K562 (cell line): ENCODE data around the gene EFCAB12. TPM values are rescaled to one million over a fixed set of nuclear protein-coding genes. Genes with fewer than 3 reads are reported as not detected.

Experiments used
- EP400 ChIP-seq: fragments of 450-650 bp; IDR thresholded peaks from 2 replicates; pipeline ENCODE4 v1.6.1; 2017; ENCODE audit warnings: antibody characterized with exemption, mild to moderate bottlenecking, moderate library complexity
- FOSL1 ChIP-seq: fragments of 200-800 bp; sonication (Bioruptor generic); conservative IDR thresholded peaks from 2 replicates; pipeline ENCODE4 v1.6.1; 2016; ENCODE audit warnings: missing genetic modification characterization, missing compliant biosample characterization
- HNRNPH1 ChIP-seq: fragments of 200-400 bp; formaldehyde crosslinking; optimal IDR thresholded peaks from 2 replicates; pipeline ENCODE3; 2017; ENCODE audit warnings: low read depth, mild to moderate bottlenecking, low read length, moderate library complexity
- KLF16 ChIP-seq: IDR thresholded peaks from 2 replicates; pipeline ENCODE4 v1.6.1; 2016; ENCODE audit warnings: antibody characterized with exemption
- RUNX1 ChIP-seq: sonication (generic); IDR thresholded peaks from 2 replicates; pipeline ENCODE4 v1.6.1; 2016; ENCODE audit warnings: antibody characterized with exemption, low read depth
- SNRNP70 ChIP-seq: fragments of 200-400 bp; formaldehyde crosslinking; optimal IDR thresholded peaks from 2 replicates; pipeline ENCODE3; 2017; ENCODE audit warnings: low read depth, low read length
- SRSF3 ChIP-seq: fragments of 200-400 bp; formaldehyde crosslinking; IDR thresholded peaks from 2 replicates; pipeline ENCODE4 v1.6.1; 2016; ENCODE audit warnings: mild to moderate bottlenecking, low read length, moderate library complexity; ENCODE audit not compliant: insufficient read depth
- SRSF7 ChIP-seq: fragments of 200-400 bp; formaldehyde crosslinking; optimal IDR thresholded peaks from 2 replicates; pipeline ENCODE3; 2017; ENCODE audit warnings: mild to moderate bottlenecking, low read depth, low read length
- TCFL5 ChIP-seq: fragments of 250-450 bp; sonication (Bioruptor Pico); conservative IDR thresholded peaks from 2 replicates; pipeline ENCODE4 v1.6.1; 2021; ENCODE audit warnings: mild to moderate bottlenecking, moderate library complexity, matching md5 sums
- TOE1 ChIP-seq, 2 experiments: fragments of 450-650 bp in 1 of 2; sonication (generic) in 1 of 2; formaldehyde crosslinking in 1 of 2; IDR thresholded peaks; 2 replicates each; pipeline versions ENCODE4 v1.7.1 to v1.8.0; 2016 to 2022; ENCODE audit warnings: borderline replicate concordance in 2 of 2, mild to moderate bottlenecking in 2 of 2, antibody characterized with exemption in 1 of 2, inconsistent platforms in 1 of 2, low read depth in 1 of 2, missing genetic modification reagents in 1 of 2, moderate library complexity in 1 of 2
- YBX1 ChIP-seq: fragments of 450-650 bp; IDR thresholded peaks from 2 replicates; pipeline ENCODE4 v1.7.1; 2016; ENCODE audit warnings: mild to moderate bottlenecking
- ZNF239 ChIP-seq: fragments of 250-450 bp; sonication (Bioruptor Pico); IDR thresholded peaks from 2 replicates; pipeline ENCODE4 v1.4.0; 2020; ENCODE audit warnings: mild to moderate bottlenecking
- ZNF324 ChIP-seq: fragments of 250-450 bp; sonication (Bioruptor Pico); IDR thresholded peaks from 2 replicates; pipeline ENCODE4 v1.4.0; 2020; ENCODE audit warnings: mild to moderate bottlenecking
- ZNF431 ChIP-seq: sonication (generic); formaldehyde crosslinking; IDR thresholded peaks from 2 replicates; pipeline ENCODE4 v1.8.0; 2022; ENCODE audit warnings: mild to moderate bottlenecking, missing genetic modification reagents
- ZNF696 ChIP-seq: fragments of 250-450 bp; sonication (Bioruptor Pico); conservative IDR thresholded peaks from 2 replicates; pipeline ENCODE4 v1.4.0; 2020; ENCODE audit warnings: mild to moderate bottlenecking, moderate library complexity
- ZNF740 ChIP-seq, 3 experiments: fragments of 200-800 bp in 1 of 3; sonication (Bioruptor generic) in 1 of 3; sonication (generic) in 1 of 3; formaldehyde crosslinking in 1 of 3; IDR thresholded peaks; 2 replicates each; pipeline versions ENCODE4 v1.6.1 to v1.8.0; 2016 to 2022; ENCODE audit warnings: mild to moderate bottlenecking in 2 of 3, missing compliant biosample characterization in 2 of 3, missing genetic modification characterization in 2 of 3, missing genetic modification reagents in 1 of 3
- polyA plus RNA-seq, 8 experiments: library from polyadenylated mRNA; depleted of rRNA in 4 of 8; stranded (reverse) in 5 of 8; unstranded in 3 of 8; fragments of >200 nt; fragmentation: Nextera tagmentation in 2 of 8; fragmentation: Illumina TruSeq in 1 of 8; extraction: Ambion mirVana in 2 of 8; extraction: Trizol in 1 of 8; gene quantifications; 2 replicates each; pipeline versions ENCODE4 v1.2.1 to v1.2.3, GENCODE V29; 2011 to 2014; ENCODE audit warnings: inconsistent platforms in 1 of 8, missing spikeins in 1 of 8
- total RNA-seq, 7 experiments: library from RNA; depleted of rRNA in 6 of 7; stranded (reverse); fragments of >200 nt in 6 of 7; fragmentation: Illumina TruSeq in 2 of 7; extraction: Trizol in 2 of 7; gene quantifications; 2 replicates each; pipeline versions ENCODE4 v1.2.1 to v1.2.3, GENCODE V29; 2011 to 2021; ENCODE audit warnings: low replicate concordance in 1 of 7
- TF ChIP-seq, protein P1 (sequence below), 2 experiments: IDR thresholded peaks in 1 of 2; conservative IDR thresholded peaks in 1 of 2; 2 replicates each; pipeline ENCODE4 v1.6.1; 2016; ENCODE audit warnings: low read depth in 2 of 2, mild to moderate bottlenecking in 1 of 2, missing compliant biosample characterization in 1 of 2, missing genetic modification characterization in 1 of 2, moderate library complexity in 1 of 2
- TF ChIP-seq, protein P2 (sequence below): sonication (generic); formaldehyde crosslinking; IDR thresholded peaks from 2 replicates; pipeline ENCODE4 v1.8.1; 2023; ENCODE audit warnings: missing genetic modification reagents, mild to moderate bottlenecking, borderline replicate concordance

Gene EFCAB12
- total and polyA plus RNA-seq, 9 of the 15 experiments (the other 6 are each of a cell fraction or from before 2014, with no cell fraction given): 0.08 to 0.95 (median 0.56) TPM; not detected in 1

DNA sequence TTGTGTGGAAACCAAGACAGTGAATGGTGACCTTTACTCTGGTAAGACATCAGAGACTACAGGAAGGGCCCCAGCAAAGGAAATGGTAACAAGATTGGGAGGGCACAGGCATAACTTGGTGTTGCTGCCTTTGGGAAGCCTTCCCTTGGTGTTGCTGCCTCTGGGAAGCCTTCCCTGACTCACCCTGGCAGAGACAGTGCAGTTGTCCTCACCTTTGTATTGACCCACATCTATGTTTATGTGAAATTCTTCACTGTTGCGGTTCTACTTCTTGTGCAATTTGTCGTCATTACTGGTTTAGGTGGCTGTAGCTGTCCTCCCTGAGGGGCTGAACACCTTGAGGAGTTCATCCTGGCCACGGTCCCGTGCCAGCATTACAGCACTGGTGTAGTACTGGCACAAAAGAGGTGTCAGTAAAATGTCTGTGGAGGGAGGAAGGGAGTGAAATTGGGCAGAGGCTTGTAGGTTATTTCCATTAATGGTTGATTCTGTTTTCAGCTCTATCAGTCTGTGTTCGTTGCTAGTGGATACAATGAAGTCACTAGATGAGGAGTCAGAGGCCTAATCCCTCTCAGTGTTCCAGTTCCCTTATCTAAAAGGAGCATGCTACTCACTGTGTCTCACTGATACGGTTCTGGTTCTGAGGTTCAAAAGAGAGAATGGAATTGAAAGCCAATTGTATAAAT, 33.2 kb upstream of the EFCAB12 start (continued):
- TF ChIP-seq ZNF239 (CRISPR knock-in tag): no peak
- peak; percentile 84 for TF ChIP-seq FOSL1
- TF ChIP-seq TOE1 (IDR thresholded peaks at IDR 0.05; ENCODE audit: borderline replicate concordance): no peak
- no peak for TF ChIP-seq TOE1 (CRISPR knock-in tag; IDR thresholded peaks at IDR 0.05; ENCODE audit: borderline replicate concordance, low read depth)
- no peak for TF ChIP-seq YBX1
- TF ChIP-seq ZNF696 (CRISPR knock-in tag): no peak
- TF ChIP-seq EP400: no peak
- no peak for TF ChIP-seq HNRNPH1
- TF ChIP-seq, protein P1, sequence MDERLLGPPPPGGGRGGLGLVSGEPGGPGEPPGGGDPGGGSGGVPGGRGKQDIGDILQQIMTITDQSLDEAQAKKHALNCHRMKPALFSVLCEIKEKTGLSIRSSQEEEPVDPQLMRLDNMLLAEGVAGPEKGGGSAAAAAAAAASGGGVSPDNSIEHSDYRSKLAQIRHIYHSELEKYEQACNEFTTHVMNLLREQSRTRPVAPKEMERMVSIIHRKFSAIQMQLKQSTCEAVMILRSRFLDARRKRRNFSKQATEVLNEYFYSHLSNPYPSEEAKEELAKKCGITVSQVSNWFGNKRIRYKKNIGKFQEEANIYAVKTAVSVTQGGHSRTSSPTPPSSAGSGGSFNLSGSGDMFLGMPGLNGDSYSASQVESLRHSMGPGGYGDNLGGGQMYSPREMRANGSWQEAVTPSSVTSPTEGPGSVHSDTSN (CRISPR knock-in tag; IDR thresholded peaks at IDR 0.05; ENCODE audit: low read depth): no peak
- TF ChIP-seq, protein P1 (tag; conservative IDR thresholded peaks at IDR 0.05; ENCODE audit: low read depth): peak; percentile 48; the same call in 1 of the 2 replicates
- no peak for TF ChIP-seq SNRNP70
- TF ChIP-seq ZNF324 (CRISPR knock-in tag): no peak
- no peak for TF ChIP-seq RUNX1
- no peak for TF ChIP-seq ZNF740 (CRISPR knock-in tag; IDR thresholded peaks at IDR 0.05)
- no peak for TF ChIP-seq ZNF740 (tag; IDR thresholded peaks at IDR 0.05)
- no peak for TF ChIP-seq SRSF7
- no peak for TF ChIP-seq TCFL5
- peak; percentile 91 for TF ChIP-seq KLF16
- TF ChIP-seq ZNF431 (CRISPR knock-in tag): no peak
- TF ChIP-seq SRSF3: no peak
- TF ChIP-seq, protein P2, sequence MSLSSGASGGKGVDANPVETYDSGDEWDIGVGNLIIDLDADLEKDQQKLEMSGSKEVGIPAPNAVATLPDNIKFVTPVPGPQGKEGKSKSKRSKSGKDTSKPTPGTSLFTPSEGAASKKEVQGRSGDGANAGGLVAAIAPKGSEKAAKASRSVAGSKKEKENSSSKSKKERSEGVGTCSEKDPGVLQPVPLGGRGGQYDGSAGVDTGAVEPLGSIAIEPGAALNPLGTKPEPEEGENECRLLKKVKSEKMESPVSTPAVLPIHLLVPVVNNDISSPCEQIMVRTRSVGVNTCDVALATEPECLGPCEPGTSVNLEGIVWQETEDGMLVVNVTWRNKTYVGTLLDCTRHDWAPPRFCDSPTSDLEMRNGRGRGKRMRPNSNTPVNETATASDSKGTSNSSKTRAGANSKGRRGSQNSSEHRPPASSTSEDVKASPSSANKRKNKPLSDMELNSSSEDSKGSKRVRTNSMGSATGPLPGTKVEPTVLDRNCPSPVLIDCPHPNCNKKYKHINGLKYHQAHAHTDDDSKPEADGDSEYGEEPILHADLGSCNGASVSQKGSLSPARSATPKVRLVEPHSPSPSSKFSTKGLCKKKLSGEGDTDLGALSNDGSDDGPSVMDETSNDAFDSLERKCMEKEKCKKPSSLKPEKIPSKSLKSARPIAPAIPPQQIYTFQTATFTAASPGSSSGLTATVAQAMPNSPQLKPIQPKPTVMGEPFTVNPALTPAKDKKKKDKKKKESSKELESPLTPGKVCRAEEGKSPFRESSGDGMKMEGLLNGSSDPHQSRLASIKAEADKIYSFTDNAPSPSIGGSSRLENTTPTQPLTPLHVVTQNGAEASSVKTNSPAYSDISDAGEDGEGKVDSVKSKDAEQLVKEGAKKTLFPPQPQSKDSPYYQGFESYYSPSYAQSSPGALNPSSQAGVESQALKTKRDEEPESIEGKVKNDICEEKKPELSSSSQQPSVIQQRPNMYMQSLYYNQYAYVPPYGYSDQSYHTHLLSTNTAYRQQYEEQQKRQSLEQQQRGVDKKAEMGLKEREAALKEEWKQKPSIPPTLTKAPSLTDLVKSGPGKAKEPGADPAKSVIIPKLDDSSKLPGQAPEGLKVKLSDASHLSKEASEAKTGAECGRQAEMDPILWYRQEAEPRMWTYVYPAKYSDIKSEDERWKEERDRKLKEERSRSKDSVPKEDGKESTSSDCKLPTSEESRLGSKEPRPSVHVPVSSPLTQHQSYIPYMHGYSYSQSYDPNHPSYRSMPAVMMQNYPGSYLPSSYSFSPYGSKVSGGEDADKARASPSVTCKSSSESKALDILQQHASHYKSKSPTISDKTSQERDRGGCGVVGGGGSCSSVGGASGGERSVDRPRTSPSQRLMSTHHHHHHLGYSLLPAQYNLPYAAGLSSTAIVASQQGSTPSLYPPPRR (CRISPR knock-in tag): no peak
